Measurements from ENCODE around the gene INPP5F.

DNA sequence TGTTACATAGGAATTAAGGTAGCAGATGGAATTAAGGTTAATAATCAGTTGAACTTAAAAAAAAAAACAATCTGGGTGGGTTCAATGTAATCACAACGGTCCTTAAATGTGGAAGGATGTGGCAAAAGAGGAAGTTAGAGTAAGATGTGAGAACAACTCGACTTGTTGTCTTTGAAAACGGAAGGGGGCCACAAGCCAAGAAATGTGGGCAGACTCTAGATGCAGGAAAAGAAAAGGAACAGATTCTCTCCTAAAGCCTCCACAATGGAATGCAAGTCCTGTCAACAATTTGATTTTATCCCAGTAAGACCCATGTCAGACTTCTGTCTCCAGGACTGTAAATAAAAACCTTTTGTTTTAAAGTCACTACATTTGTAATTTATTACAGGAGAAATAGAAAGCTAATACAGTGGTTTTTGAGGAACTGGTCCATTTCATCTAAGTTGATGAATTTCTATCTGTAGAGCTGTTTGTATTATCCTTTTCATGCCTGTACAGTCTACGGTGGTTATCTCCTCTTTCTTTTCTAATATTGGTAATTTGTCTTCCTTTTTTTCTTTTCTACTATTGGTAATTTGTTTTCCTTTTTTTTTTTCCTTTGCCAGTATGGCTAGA is 138.2 kb downstream of the INPP5F start:
- TF ChIP-seq, protein P1, sequence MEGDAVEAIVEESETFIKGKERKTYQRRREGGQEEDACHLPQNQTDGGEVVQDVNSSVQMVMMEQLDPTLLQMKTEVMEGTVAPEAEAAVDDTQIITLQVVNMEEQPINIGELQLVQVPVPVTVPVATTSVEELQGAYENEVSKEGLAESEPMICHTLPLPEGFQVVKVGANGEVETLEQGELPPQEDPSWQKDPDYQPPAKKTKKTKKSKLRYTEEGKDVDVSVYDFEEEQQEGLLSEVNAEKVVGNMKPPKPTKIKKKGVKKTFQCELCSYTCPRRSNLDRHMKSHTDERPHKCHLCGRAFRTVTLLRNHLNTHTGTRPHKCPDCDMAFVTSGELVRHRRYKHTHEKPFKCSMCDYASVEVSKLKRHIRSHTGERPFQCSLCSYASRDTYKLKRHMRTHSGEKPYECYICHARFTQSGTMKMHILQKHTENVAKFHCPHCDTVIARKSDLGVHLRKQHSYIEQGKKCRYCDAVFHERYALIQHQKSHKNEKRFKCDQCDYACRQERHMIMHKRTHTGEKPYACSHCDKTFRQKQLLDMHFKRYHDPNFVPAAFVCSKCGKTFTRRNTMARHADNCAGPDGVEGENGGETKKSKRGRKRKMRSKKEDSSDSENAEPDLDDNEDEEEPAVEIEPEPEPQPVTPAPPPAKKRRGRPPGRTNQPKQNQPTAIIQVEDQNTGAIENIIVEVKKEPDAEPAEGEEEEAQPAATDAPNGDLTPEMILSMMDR (IDR thresholded peaks at IDR 0.05): no peak
- no peak for TF ChIP-seq EP300 (IDR thresholded peaks at IDR 0.05)
- TF ChIP-seq POLR2A (IDR thresholded peaks at IDR 0.05): no peak
- no peak for TF ChIP-seq POLR2AphosphoS5 (IDR thresholded peaks at IDR 0.05)

Data from stomach (tissue), 4 donors.